HEK293T (cell line): Measurements from ENCODE around the gene ZNF672.
A peak's percentile ranks its signal among the peaks of the same experiment; 100 is the strongest.
"Not testable (repeated sequence)": the region's sequence is repeated elsewhere in the genome, so short reads cannot be mapped to it uniquely, and the experiment has no call there.

Source experiments
- CTCF ChIA-PET: fragments of 350-600 bp; formaldehyde crosslinking; extraction: SDS; loops from one replicate; lab custom pipeline; 2021; ENCODE audit warnings: antibody characterized with exemption, inconsistent platforms; lab: Yijun Ruan, JAX
- POLR2A ChIA-PET: fragments of 350-600 bp; formaldehyde crosslinking; extraction: SDS; loops from one replicate; lab custom pipeline; 2020; ENCODE audit warnings: antibody characterized with exemption, inconsistent platforms; lab: Yijun Ruan, JAX
- DNase-seq: peaks from one replicate; pipeline ENCODE4 v3.0.0; 2012; ENCODE audit warnings: mixed read lengths; ENCODE audit errors: extremely low spot score
- ARNT ChIP-seq: fragments of 450-650 bp; IDR thresholded peaks from 2 replicates; pipeline ENCODE4 v1.6.1; 2017; ENCODE audit warnings: mild to moderate bottlenecking
- BHLHE40 ChIP-seq: fragments of 450-650 bp; IDR thresholded peaks from 2 replicates; pipeline ENCODE4 v1.6.1; 2016; ENCODE audit warnings: mild to moderate bottlenecking, moderate library complexity, borderline replicate concordance
- CTBP1 ChIP-seq: fragments of 450-650 bp; IDR thresholded peaks from 2 replicates; pipeline ENCODE4 v1.6.1; 2016; ENCODE audit warnings: borderline replicate concordance
- ELF4 ChIP-seq: fragments of 450-650 bp; IDR thresholded peaks from 2 replicates; pipeline ENCODE4 v1.6.1; 2017; ENCODE audit warnings: antibody characterized with exemption
- FOXA1 ChIP-seq: fragments of 450-650 bp; IDR thresholded peaks from 2 replicates; pipeline ENCODE4 v1.6.1; 2016; ENCODE audit warnings: mild to moderate bottlenecking
- FOXK2 ChIP-seq: fragments of 450-650 bp; IDR thresholded peaks from 2 replicates; pipeline ENCODE4 v1.6.1; 2016; ENCODE audit warnings: mild to moderate bottlenecking
- FOXM1 ChIP-seq: fragments of 450-650 bp; IDR thresholded peaks from 2 replicates; pipeline ENCODE4 v1.6.1; 2017; ENCODE audit warnings: mild to moderate bottlenecking, borderline replicate concordance
- HDGF ChIP-seq: fragments of 450-650 bp; IDR thresholded peaks from 2 replicates; pipeline ENCODE4 v1.6.1; 2017; ENCODE audit warnings: antibody characterized with exemption, borderline replicate concordance
- L3MBTL2 ChIP-seq: fragments of 450-650 bp; conservative IDR thresholded peaks from 2 replicates; pipeline ENCODE4 v1.6.1; 2016; ENCODE audit warnings: mild to moderate bottlenecking
- LEF1 ChIP-seq: fragments of 450-650 bp; IDR thresholded peaks from 2 replicates; pipeline ENCODE4 v1.6.1; 2017; ENCODE audit warnings: mild to moderate bottlenecking, borderline replicate concordance
- NFRKB ChIP-seq: fragments of 450-650 bp; IDR thresholded peaks from 2 replicates; pipeline ENCODE4 v1.6.1; 2016; ENCODE audit warnings: mild to moderate bottlenecking, moderate library complexity
- PKNOX1 ChIP-seq: fragments of 450-650 bp; IDR thresholded peaks from 2 replicates; pipeline ENCODE4 v1.6.1; 2016
- SP1 ChIP-seq: fragments of 450-650 bp; IDR thresholded peaks from 2 replicates; pipeline ENCODE4 v1.6.1; 2017
- SUZ12 ChIP-seq: fragments of 450-650 bp; IDR thresholded peaks from 2 replicates; pipeline ENCODE4 v1.6.1; 2016; ENCODE audit warnings: mild to moderate bottlenecking
- TARDBP ChIP-seq: fragments of 450-650 bp; IDR thresholded peaks from 2 replicates; pipeline ENCODE4 v1.6.1; 2016
- ZNF384 ChIP-seq: fragments of 450-650 bp; IDR thresholded peaks from 2 replicates; pipeline ENCODE4 v1.6.1; 2016

The ZNF672 gene

GRCh38 chr1:248824301-248824700 lies 13.7 kb upstream of the ZNF672 start:
- TF ChIP-seq LEF1 (no peak), SP1 (no peak), ARNT (no peak), HDGF (no peak), L3MBTL2 (no peak)
- ChIA-PET CTCF (no interaction called here), POLR2A (no interaction called here)
- no peak for DNase-seq

- no peak for TF ChIP-seq FOXM1
- no peak for TF ChIP-seq NFRKB
- no peak for TF ChIP-seq ZNF384
- TF ChIP-seq HDGF, result no peak
- ChIA-PET POLR2A (no interaction called here), CTCF (no interaction called here)
- no peak for DNase-seq
Observed at GRCh38 chr1:248824701-248825100, 13.3 kb upstream of the ZNF672 start.

- TF ChIP-seq HDGF, result no peak
- no peak for TF ChIP-seq CTBP1
- no peak for TF ChIP-seq NFRKB
- no peak for TF ChIP-seq FOXK2
- TF ChIP-seq SP1, result no peak
- TF ChIP-seq ELF4, result no peak
- no peak for TF ChIP-seq PKNOX1
- POLR2A ChIA-PET, result no interaction called here
- CTCF ChIA-PET, result no interaction called here
- no peak for DNase-seq
Observed at GRCh38 chr1:248825136-248825535, 12.9 kb upstream of the ZNF672 start.

- POLR2A ChIA-PET, result interaction anchor here (1.0 kb wide), 2 partner anchors 12 kb away, joined by 3 to 13 read pairs; partner anchors contain the start of gene ZNF672
- no peak for TF ChIP-seq ZNF384
- no peak for TF ChIP-seq LEF1
- no peak for TF ChIP-seq SUZ12
- no peak for TF ChIP-seq FOXA1
- no peak for TF ChIP-seq BHLHE40
- TF ChIP-seq HDGF, result no peak
- no peak for TF ChIP-seq PKNOX1
- no peak for TF ChIP-seq L3MBTL2
- no peak for TF ChIP-seq ARNT
- no peak for TF ChIP-seq FOXK2
- TF ChIP-seq FOXM1, result no peak
- no peak for TF ChIP-seq NFRKB
- TF ChIP-seq SP1, result no peak
- CTCF ChIA-PET, result no interaction called here
- DNase-seq, result no peak
Observed at GRCh38 chr1:248825573-248825908, 12.5 kb upstream of the ZNF672 start.

GRCh38 chr1:248825909-248826760 lies 11.9 kb upstream of the ZNF672 start, which contains the start of gene SH3BP5L:
Gene SH3BP5L, minus strand, starts transcription at chr1:248825915. Its CDS starts 980 bp downstream, at chr1:248824935.
- POLR2A ChIA-PET, result interaction anchor here (1.0 kb wide), 2 partner anchors 12 to 13 kb away, joined by 3 to 13 read pairs; partner anchors contain the start of gene ZNF672
- CTCF ChIA-PET, result no interaction called here
- TF ChIP-seq PKNOX1, result no peak
- no peak for TF ChIP-seq SP1
- TF ChIP-seq FOXK2, result no peak
- TF ChIP-seq NFRKB, result no peak
- TF ChIP-seq L3MBTL2, result peak; percentile 65
- TF ChIP-seq LEF1, result no peak
- no peak for TF ChIP-seq CTBP1
- TF ChIP-seq TARDBP, result no peak
- no peak for TF ChIP-seq ZNF384
- no peak for TF ChIP-seq SUZ12
- TF ChIP-seq ELF4, result peak; percentile 46; the same call in 1 of the 2 replicates
- no peak for TF ChIP-seq FOXM1
- TF ChIP-seq FOXA1, result no peak
- no peak for TF ChIP-seq ARNT
- DNase-seq, result peak; percentile 87

GRCh38 chr1:248828845-248829244 lies 9.2 kb upstream of the ZNF672 start:
- POLR2A ChIA-PET, result no interaction called here
- no peak for DNase-seq
- TF ChIP-seq FOXM1 (no peak), FOXA1 (no peak), TARDBP (no peak), PKNOX1 (no peak), HDGF (no peak), ELF4 (no peak), ARNT (no peak), NFRKB (no peak), CTBP1 (no peak), LEF1 (no peak), ZNF384 (no peak), SP1 (no peak), SUZ12 (no peak)
- CTCF ChIA-PET, result no interaction called here

- POLR2A ChIA-PET, DNase-seq, CTCF ChIA-PET: not testable (repeated sequence)
Observed at GRCh38 chr1:248830718-248831017, 7.4 kb upstream of the ZNF672 start.
